Stimulated activated CD8-positive, alpha-beta memory T cell treated with anti-CD3 and anti-CD28 coated beads, Interleukin-15, amount 100 ng/mL, for 1 hour (primary cell): ENCODE data around the gene PHTF2.

Experiments used
- DNase-seq: peaks from one replicate; pipeline ENCODE4 v3.0.0-alpha.2; 2020; ENCODE audit warnings: low read depth

PHTF2 gene

DNA sequence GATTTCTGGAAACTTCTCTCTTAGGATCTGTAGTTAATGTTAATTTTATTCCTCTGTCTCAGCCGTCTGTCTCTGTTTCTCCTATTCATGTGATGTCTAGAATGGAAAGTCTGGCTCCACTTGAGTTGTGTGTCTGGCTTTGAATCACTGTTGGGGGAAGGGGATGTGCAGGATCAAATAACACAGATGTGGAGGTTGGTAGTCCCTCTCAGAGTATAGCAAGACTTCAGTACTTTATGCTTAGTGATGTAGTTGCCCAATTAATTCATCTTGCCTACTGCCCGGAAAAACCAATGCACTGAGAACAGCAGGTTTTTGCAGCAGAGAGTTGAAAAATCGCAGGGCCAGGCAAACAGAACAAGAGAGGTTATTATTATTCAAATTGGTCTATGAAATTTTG is 79.2 kb downstream of the PHTF2 start:
- no peak for DNase-seq

DNA sequence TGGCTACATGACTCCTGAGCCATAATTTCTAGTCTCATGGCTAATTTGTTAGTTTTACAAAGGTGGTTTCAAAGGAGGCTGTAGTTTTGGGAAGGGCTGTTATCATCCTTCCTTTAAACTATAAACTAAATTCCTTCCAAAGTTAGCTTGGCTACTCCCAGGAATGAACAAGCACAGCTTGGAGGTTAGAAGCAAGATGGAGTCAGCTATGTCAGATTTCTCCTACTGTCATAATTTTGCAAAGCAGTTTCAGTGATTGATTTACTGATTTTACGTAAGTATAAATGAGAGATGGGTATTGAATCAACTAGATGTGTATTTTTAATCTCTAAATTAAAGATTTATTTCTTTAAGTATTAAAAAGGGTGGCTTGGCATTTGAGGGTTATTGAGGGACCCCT is 79.9 kb downstream of the PHTF2 start:
- DNase-seq, result no peak

DNA sequence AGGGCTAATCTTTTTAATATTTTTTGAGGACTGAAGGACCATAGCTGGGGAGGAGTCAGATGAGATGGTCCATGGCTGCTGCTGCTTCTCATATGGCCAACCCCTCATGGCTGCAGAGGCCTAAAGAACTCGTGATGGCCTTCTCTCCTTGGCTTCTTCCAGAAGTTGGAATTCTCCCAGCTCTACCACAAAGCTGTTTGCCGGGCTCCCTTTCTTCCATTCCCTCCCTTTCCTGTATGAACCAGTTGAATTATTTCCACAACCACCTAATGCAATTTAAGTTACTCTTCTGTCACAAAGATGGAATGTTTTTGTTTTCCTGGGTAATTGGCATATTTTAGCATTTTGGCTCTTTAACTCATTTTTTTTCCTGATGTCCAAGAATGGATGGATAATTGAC is 80.7 kb downstream of the PHTF2 start:
- no peak for DNase-seq

- no peak for DNase-seq
Observed at GRCh38 chr7:77881871-77882270, 83.3 kb downstream of the PHTF2 start.

- DNase-seq, result no peak
Observed at GRCh38 chr7:77885155-77885554, 86.6 kb downstream of the PHTF2 start.

GRCh38 chr7:77887567-77887966 is 89.0 kb downstream of the PHTF2 start:
- no peak for DNase-seq

DNA sequence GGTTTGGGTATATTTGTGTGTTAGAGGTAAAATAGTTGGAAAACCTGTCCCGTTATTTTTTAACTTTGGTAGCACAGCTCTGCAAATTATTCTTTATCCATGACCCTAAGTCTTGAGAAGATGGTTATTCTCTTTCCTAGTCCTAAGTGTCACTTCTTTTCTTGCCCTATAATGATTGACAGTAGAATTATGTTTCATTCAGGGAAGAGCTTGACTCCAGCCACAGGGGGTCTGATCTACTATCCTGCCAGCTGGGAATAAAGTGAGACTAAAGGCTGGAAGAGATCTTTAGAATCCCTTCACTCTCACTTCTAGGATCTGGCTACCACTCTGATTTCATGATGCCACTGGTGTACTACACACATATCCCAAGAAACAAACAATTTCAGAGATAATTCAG is 90.4 kb downstream of the PHTF2 start:
- no peak for DNase-seq

- DNase-seq, result no peak
Observed at GRCh38 chr7:77893813-77894212, 95.2 kb downstream of the PHTF2 start.

- no peak for DNase-seq
Observed at GRCh38 chr7:77894574-77895091, 96.1 kb downstream of the PHTF2 start.

GRCh38 chr7:77895905-77896304 is 97.3 kb downstream of the PHTF2 start:
- DNase-seq, result no peak

- no peak for DNase-seq
Observed at GRCh38 chr7:77897004-77897547, 98.5 kb downstream of the PHTF2 start.

GRCh38 chr7:77899516-77899915 is 100.9 kb downstream of the PHTF2 start:
- DNase-seq, result no peak

DNA sequence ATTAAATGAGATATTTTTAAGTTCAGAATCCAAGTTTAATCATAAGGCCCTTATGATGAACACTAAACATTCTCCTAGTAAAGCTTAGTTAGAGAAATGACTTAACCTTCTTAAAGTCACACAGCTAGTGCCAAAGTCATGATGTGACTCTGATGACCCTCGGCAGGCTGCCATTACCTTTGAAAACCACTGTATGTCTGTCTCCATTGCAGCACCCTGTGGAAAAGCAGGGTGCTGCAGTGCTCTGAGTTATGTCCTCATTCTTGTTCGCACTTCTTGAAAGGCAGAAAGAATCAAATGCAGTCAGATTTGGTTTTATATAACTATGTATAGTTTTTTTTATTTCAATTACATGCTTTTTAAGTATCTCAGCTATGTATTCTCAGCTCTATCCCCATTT is 105.0 kb downstream of the PHTF2 start:
- DNase-seq, result no peak

DNA sequence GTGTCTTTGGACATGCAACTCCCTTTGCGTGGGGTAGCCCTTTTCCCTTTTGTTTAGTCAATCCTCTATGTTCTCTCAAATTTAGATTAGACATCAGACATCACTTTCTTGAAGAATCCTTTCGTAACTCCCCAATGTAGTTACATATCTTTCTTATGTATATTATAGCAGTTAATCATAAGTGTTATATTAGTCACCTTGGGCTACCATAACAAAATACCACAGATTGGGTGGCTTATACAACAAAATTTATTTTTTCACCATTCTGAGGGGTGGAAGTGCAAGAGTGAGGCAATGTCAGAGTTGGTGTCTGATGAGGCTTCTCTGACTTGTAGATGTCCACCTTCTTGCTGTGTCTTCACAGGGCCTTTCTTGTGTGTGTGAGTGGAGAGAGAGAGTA is 105.7 kb downstream of the PHTF2 start:
- no peak for DNase-seq

GRCh38 chr7:77907281-77907680 is 108.7 kb downstream of the PHTF2 start:
- no peak for DNase-seq

DNA sequence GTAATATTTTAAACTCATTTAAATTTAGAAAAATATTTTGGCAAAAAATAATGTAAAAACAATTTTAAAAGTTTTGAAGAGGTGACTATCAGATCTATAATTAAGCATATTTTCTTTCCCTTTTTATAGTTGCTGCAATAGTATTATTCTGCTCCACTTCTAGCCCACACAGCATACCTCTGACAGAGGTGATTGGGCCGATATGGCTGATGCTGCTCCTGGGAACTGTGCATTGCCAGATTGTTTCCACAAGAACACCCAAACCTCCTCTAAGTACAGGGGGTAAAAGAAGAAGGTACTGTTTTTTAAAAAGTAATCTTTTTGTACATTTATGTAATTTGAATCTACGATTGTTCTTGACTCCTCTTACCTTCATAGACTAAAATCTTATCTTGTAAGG is 110.1 kb downstream of the PHTF2 start:
- no peak for DNase-seq

GRCh38 chr7:77910124-77910523 is 111.6 kb downstream of the PHTF2 start:
- no peak for DNase-seq

DNA sequence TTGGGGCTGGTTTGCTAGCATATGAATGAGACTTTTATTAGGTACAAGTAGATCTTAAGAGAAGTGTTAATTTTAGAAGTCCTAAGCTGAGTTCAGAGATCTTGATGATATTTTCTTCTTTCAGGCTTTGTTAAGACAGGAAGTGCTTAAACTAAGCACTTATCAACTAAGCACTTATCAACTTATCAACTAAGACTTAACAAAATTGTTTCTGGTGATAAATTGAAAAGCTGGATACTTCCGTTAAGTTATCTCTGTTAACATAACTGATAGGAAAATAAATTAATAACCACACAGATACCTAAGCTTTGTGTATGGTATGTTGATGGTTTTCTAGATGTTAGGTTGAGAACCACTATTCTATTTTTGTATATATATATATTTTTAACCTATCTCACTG is 113.7 kb downstream of the PHTF2 start:
- DNase-seq, result no peak

DNA sequence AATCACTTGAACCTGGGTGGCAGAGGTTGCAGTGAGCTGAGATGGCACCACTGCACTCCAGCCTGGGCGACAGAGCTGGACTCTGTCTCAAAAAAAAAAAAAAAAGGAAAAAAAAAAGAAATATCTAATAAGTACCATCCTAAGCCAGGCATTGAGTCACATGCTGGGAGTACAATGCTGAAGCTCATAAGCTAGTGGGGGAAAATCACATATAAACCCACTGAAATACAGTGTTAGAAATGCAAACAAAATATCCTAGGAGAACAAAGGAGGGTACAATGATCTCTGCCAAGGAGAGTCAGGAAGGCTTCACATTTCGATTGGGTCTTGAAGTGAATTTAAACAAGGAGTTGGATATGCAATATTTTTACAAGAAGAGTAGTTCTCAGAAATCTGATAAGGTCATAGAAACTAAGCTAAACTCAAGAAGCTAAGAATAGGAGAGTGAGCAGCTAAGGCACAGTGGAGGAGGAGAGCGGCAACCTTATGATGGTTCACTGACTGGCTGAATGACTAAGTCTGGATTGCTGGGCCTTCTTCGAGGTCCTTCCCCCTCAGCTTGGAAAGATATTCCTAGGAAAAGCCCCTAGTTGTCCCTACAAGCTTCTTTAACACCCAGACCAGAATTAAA is 115.5 kb downstream of the PHTF2 start:
- DNase-seq, result no peak

- DNase-seq, result no peak
Observed at GRCh38 chr7:77917500-77918262, 119.1 kb downstream of the PHTF2 start.

- no peak for DNase-seq
Observed at GRCh38 chr7:77918676-77919075, 120.1 kb downstream of the PHTF2 start.

GRCh38 chr7:77923419-77923818 is 124.8 kb downstream of the PHTF2 start:
- DNase-seq, result no peak

DNA sequence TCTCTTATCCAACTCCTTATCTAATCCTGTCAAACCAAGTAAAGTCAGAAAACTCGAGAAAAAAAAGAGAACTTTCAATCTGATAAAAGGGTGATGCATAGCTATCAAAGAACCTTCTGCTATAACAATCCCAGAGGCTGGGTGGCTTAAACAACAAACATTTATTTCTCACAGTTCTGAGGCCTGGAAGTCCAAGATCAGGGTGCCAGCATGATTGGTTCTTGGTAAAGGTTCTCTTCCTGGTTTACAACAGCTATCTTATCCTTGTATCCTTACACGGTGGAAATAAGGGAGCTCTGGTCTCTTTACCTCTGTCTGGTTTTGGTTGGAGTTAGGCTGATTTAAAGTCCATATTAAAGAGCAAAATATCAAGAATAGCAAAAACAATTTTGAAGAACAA is 131.9 kb downstream of the PHTF2 start:
- DNase-seq, result no peak
